Measurements from ENCODE around the gene MYRF. TPM values are rescaled to one million over a fixed set of nuclear protein-coding genes. Genes with fewer than 3 reads are reported as not detected.

The MYRF gene
- total and polyA plus RNA-seq, 2 of the 13 experiments (the other 11 are each of a cell fraction or from before 2014, with no cell fraction given), result 10.2 to 25.9 TPM

DNA sequence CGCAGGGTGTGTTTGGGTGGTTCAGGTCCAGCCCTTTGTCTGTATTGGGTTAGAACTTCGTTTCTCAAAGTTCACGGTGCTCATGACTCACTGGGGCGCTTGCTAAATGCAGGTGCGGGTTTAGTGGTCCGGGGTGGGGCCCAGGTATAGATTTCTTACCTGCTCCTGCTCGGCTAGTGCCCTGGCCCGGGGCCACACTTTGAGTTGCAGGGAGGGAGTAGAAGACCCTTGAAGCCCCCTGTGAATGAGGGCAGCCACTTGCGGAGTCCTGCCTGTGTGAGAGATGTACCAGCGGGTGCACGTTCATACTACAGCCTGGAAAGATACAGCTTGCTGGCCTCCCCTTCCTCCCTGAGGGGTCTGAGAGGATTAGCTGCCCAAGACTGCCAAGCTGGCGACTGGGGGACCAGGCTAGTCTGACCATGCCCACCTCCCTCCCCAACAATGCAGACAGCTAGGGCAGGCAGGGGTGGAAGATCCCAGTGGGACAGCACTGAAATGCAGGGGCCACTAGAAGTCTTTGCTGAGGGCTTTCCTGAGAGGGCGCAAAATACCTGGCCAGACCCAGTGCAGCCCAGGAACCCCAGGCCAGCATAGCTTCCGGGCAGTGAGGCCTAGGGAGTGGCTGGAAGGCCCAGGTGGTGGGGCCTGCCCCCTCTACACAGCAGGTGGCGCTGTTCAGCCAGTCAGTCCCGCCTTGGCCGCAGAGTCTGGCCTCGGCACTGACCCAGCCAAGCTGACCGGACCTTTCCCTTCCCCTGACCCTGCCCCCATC is 5.1 kb upstream of the MYRF start (continued):
- TF ChIP-seq, protein P1, sequence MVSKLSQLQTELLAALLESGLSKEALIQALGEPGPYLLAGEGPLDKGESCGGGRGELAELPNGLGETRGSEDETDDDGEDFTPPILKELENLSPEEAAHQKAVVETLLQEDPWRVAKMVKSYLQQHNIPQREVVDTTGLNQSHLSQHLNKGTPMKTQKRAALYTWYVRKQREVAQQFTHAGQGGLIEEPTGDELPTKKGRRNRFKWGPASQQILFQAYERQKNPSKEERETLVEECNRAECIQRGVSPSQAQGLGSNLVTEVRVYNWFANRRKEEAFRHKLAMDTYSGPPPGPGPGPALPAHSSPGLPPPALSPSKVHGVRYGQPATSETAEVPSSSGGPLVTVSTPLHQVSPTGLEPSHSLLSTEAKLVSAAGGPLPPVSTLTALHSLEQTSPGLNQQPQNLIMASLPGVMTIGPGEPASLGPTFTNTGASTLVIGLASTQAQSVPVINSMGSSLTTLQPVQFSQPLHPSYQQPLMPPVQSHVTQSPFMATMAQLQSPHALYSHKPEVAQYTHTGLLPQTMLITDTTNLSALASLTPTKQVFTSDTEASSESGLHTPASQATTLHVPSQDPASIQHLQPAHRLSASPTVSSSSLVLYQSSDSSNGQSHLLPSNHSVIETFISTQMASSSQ (IDR thresholded peaks at IDR 0.05; ENCODE audit: low read depth), result no peak
- TF ChIP-seq, protein P1 (CRISPR knock-in tag; IDR thresholded peaks at IDR 0.05; ENCODE audit: borderline replicate concordance), result peak; percentile 68; the same call in 1 of the 2 replicates
- 0 out of 2 replicates have a peak, but pooled peaks have one; percentile 33 for TF ChIP-seq HNF4A (CRISPR knock-in tag; IDR thresholded peaks at IDR 0.05)
- TF ChIP-seq, protein P2, sequence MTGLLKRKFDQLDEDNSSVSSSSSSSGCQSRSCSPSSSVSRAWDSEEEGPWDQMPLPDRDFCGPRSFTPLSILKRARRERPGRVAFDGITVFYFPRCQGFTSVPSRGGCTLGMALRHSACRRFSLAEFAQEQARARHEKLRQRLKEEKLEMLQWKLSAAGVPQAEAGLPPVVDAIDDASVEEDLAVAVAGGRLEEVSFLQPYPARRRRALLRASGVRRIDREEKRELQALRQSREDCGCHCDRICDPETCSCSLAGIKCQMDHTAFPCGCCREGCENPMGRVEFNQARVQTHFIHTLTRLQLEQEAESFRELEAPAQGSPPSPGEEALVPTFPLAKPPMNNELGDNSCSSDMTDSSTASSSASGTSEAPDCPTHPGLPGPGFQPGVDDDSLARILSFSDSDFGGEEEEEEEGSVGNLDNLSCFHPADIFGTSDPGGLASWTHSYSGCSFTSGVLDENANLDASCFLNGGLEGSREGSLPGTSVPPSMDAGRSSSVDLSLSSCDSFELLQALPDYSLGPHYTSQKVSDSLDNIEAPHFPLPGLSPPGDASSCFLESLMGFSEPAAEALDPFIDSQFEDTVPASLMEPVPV (CRISPR knock-in tag; IDR thresholded peaks at IDR 0.05), result 0 out of 2 replicates have a peak, but pooled peaks have one; percentile 52
- TF ChIP-seq MAZ (IDR thresholded peaks at IDR 0.05; ENCODE audit: borderline replicate concordance, low read depth, low read length), result peak; percentile 35; the same call in 1 of the 2 replicates
- TF ChIP-seq MAZ (CRISPR knock-in tag; IDR thresholded peaks at IDR 0.05; ENCODE audit: low read depth), result peak; percentile 83; the same call in 1 of the 2 replicates
- no peak for TF ChIP-seq TP53 (CRISPR knock-in tag; conservative IDR thresholded peaks at IDR 0.05)
- no peak for TF ChIP-seq MED13 (CRISPR knock-in tag; IDR thresholded peaks at IDR 0.05)
- TF ChIP-seq ZNF549 (CRISPR knock-in tag; IDR thresholded peaks at IDR 0.05), result no peak
- TF ChIP-seq ZNF788 (CRISPR knock-in tag; IDR thresholded peaks at IDR 0.05; ENCODE audit: borderline replicate concordance), result peak; percentile 32; the same call in 1 of the 2 replicates
- TF ChIP-seq ETV5 (CRISPR knock-in tag; IDR thresholded peaks at IDR 0.05; ENCODE audit: borderline replicate concordance), result peak; percentile 80
- TF ChIP-seq RARG (CRISPR knock-in tag; IDR thresholded peaks at IDR 0.05; ENCODE audit: low read depth), result no peak
- no peak for TF ChIP-seq NR2F6 (IDR thresholded peaks at IDR 0.05)
- TF ChIP-seq NR2F6 (CRISPR knock-in tag; IDR thresholded peaks at IDR 0.05), result peak; percentile 81
- peak; percentile 28; the same call in 1 of the 2 replicates for TF ChIP-seq HOXA3 (CRISPR knock-in tag; IDR thresholded peaks at IDR 0.05)
- TF ChIP-seq ZNF550 (CRISPR knock-in tag; IDR thresholded peaks at IDR 0.05; ENCODE audit: borderline replicate concordance), result 0 out of 2 replicates have a peak, but pooled peaks have one; percentile 12
- TF ChIP-seq ZNF343 (CRISPR knock-in tag; IDR thresholded peaks at IDR 0.05), result no peak
- TF ChIP-seq, protein P3, sequence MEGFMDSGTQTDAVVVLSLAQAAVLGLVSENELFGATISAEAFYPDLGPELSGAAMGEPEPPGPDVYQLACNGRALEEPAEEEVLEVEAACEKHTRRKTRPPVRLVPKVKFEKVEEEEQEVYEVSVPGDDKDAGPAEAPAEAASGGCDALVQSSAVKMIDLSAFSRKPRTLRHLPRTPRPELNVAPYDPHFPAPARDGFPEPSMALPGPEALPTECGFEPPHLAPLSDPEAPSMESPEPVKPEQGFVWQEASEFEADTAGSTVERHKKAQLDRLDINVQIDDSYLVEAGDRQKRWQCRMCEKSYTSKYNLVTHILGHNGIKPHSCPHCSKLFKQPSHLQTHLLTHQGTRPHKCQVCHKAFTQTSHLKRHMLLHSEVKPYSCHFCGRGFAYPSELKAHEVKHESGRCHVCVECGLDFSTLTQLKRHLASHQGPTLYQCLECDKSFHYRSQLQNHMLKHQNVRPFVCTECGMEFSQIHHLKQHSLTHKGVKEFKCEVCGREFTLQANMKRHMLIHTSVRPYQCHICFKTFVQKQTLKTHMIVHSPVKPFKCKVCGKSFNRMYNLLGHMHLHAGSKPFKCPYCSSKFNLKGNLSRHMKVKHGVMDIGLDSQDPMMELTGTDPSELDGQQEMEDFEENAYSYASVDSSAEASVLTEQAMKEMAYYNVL (CRISPR knock-in tag; IDR thresholded peaks at IDR 0.05; ENCODE audit: borderline replicate concordance), result peak; percentile 50; the same call in 1 of the 2 replicates
- TF ChIP-seq, protein P4, sequence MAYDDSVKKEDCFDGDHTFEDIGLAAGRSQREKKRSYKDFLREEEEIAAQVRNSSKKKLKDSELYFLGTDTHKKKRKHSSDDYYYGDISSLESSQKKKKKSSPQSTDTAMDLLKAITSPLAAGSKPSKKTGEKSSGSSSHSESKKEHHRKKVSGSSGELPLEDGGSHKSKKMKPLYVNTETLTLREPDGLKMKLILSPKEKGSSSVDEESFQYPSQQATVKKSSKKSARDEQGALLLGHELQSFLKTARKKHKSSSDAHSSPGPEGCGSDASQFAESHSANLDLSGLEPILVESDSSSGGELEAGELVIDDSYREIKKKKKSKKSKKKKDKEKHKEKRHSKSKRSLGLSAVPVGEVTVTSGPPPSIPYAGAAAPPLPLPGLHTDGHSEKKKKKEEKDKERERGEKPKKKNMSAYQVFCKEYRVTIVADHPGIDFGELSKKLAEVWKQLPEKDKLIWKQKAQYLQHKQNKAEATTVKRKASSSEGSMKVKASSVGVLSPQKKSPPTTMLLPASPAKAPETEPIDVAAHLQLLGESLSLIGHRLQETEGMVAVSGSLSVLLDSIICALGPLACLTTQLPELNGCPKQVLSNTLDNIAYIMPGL (CRISPR knock-in tag; IDR thresholded peaks at IDR 0.05; ENCODE audit: borderline replicate concordance in 1 of 2, low read depth in 1 of 2), result peak; percentile 92 to 95

Data from HepG2 (cell line).